Endothelial cell of umbilical vein (primary cell): ENCODE measurements around the gene ABLIM1. TPM values are rescaled to one million over a fixed set of nuclear protein-coding genes. Genes with fewer than 3 reads are reported as not detected.

Source experiments
- BruUV-seq: library from RNA; stranded (reverse); fragments of 400-500 nt; replicated peaks from 2 replicates; lab custom pipeline; 2021; lab: Mats Ljungman, UMichigan
- CTCF ChIA-PET: fragments of 300-600, 350-600 bp; sonication (Branson Sonifier 250); formaldehyde crosslinking; loops from one replicate; lab custom pipeline; 2021; ENCODE audit warnings: antibody characterized with exemption, inconsistent platforms; lab: Charles Lee
- POLR2A ChIA-PET: fragments of 300-600, 350-600 bp; sonication (Branson Sonifier 250); formaldehyde crosslinking; loops from one replicate; lab custom pipeline; 2021; ENCODE audit warnings: antibody characterized with exemption, inconsistent platforms; lab: Charles Lee
- DNase-seq: peaks from one replicate; pipeline ENCODE4 v3.0.0-alpha.2; 2011; ENCODE audit warnings: low read depth, low spot score
- FAIRE-seq: peaks from 2 replicates; lab custom pipeline; 2011; peaks lifted over from hg19 to GRCh38; lab: Jason Lieb, UNC
- H2AFZ ChIP-seq: 2 replicates; pipeline ENCODE4 v1.6.0; 2012; ENCODE audit warnings: low read depth, low read length, control low read depth, inconsistent platforms
- H3K27ac ChIP-seq: 2 replicates; pipeline ENCODE4 v1.5.1; 2011; ENCODE audit warnings: low read depth, mild to moderate bottlenecking, control low read depth, low read length, moderate library complexity; ENCODE audit not compliant: insufficient read depth
- H3K27me3 ChIP-seq, 2 experiments: 2 replicates each; pipeline versions ENCODE4 v1.6.0 to v1.6.1; 2011; ENCODE audit warnings: low read length in 2 of 2, mixed read lengths in 1 of 2; ENCODE audit not compliant: control insufficient read depth in 2 of 2, insufficient read depth in 2 of 2
- H3K36me3 ChIP-seq, 2 experiments: 2 replicates in 1 of 2; 3 replicates in 1 of 2; pipeline ENCODE4 v1.5.1; 2011; ENCODE audit warnings: low read length in 2 of 2, mild to moderate bottlenecking in 1 of 2, moderate library complexity in 1 of 2; ENCODE audit not compliant: control insufficient read depth in 2 of 2, insufficient read depth in 2 of 2; ENCODE audit errors: extremely low read depth in 1 of 2
- H3K4me1 ChIP-seq: 3 replicates; pipeline ENCODE4 v1.5.1; 2011; ENCODE audit warnings: mild to moderate bottlenecking, low read length; ENCODE audit not compliant: control insufficient read depth, insufficient read depth; ENCODE audit errors: extremely low read depth
- H3K4me2 ChIP-seq: 2 replicates; pipeline ENCODE4 v1.6.1; 2011; ENCODE audit warnings: low read length, control low read depth, mixed read lengths; ENCODE audit not compliant: insufficient read depth
- H3K4me3 ChIP-seq, 3 experiments: fragments of 200-600 bp in 1 of 3; sonication (generic), shearing (Covaris generic) in 1 of 3; replicated peaks in 1 of 3; 2 replicates each; pipeline ENCODE4 v1.5.1; 2011 to 2016; ENCODE audit warnings: control low read depth in 3 of 3, low read length in 3 of 3, mild to moderate bottlenecking in 2 of 3, inconsistent platforms in 1 of 3, low read depth in 1 of 3, moderate library complexity in 1 of 3; ENCODE audit not compliant: insufficient read depth in 1 of 3
- H3K79me2 ChIP-seq: 2 replicates; pipeline ENCODE4 v1.6.0; 2012; ENCODE audit warnings: low read length, inconsistent platforms; ENCODE audit not compliant: control insufficient read depth, insufficient read depth
- H3K9ac ChIP-seq: replicated peaks from 2 replicates; pipeline ENCODE3; 2011; ENCODE audit warnings: low read length, control low read depth; ENCODE audit not compliant: insufficient read depth; ENCODE audit errors: extremely low read depth
- H3K9me1 ChIP-seq: replicated peaks from 3 replicates; pipeline ENCODE4 v1.6.0; 2011; ENCODE audit warnings: mild to moderate bottlenecking, low read length; ENCODE audit not compliant: control insufficient read depth, insufficient read depth; ENCODE audit errors: extremely low read depth
- H3K9me3 ChIP-seq: replicated peaks from 2 replicates; pipeline ENCODE4 v1.5.1; 2012; ENCODE audit warnings: low read length, inconsistent platforms; ENCODE audit not compliant: control insufficient read depth, insufficient read depth
- H4K20me1 ChIP-seq: replicated peaks from 2 replicates; pipeline ENCODE3; 2011; ENCODE audit warnings: mild to moderate bottlenecking, low read length; ENCODE audit not compliant: control insufficient read depth, insufficient read depth; ENCODE audit errors: extremely low read depth
- CTCF ChIP-seq, 2 donors: IDR thresholded peaks; 1 replicate in 1 of 2; 2 replicates in 1 of 2; pipeline ENCODE4 v1.5.1; 2011; ENCODE audit warnings: low read length in 2 of 2, mild to moderate bottlenecking in 2 of 2, moderate library complexity in 2 of 2, control low read depth in 1 of 2, inconsistent platforms in 1 of 2, low read depth in 1 of 2; ENCODE audit not compliant: insufficient read depth in 1 of 2; ENCODE audit errors: extremely low read depth in 1 of 2
- FOS ChIP-seq: IDR thresholded peaks from 2 replicates; pipeline ENCODE4 v1.6.1; 2011; ENCODE audit warnings: mild to moderate bottlenecking, low read length, moderate library complexity, borderline replicate concordance; ENCODE audit not compliant: insufficient read depth
- MYC ChIP-seq: IDR thresholded peaks from one replicate; pipeline ENCODE4 v1.6.1; 2011; ENCODE audit warnings: mild to moderate bottlenecking, low read depth, low read length
- POLR2A ChIP-seq: IDR thresholded peaks from 2 replicates; pipeline ENCODE4 v1.6.1; 2012; ENCODE audit warnings: low read depth, mild to moderate bottlenecking, control low read depth, low read length
- POLR2AphosphoS5 ChIP-seq: IDR thresholded peaks from 2 replicates; pipeline ENCODE4 v1.6.1; 2012; ENCODE audit warnings: low read depth, mild to moderate bottlenecking, control low read depth, low read length, moderate library complexity; ENCODE audit not compliant: insufficient read depth
- dilution Hi-C: fragments of 300-500 bp; cut with MboI; formaldehyde crosslinking; loops from one replicate; pipeline ENCODE4 v1.15.0; 2019; ENCODE audit warnings: low sequenced_read_pairs; ENCODE audit not compliant: extremely low pct_ligation_motif_present
- intact Hi-C: fragments of 100-400 bp; cut with micrococcal nuclease; formaldehyde crosslinking; loops from one replicate; pipeline ENCODE4 v1.10.0; 2022
- polyA plus RNA-seq, 4 experiments: library from polyadenylated mRNA; depleted of rRNA in 3 of 4; stranded (reverse) in 3 of 4; unstranded in 1 of 4; fragments of >200 nt; gene quantifications; 2 replicates each; pipeline versions ENCODE4 v1.2.1 to v1.2.3, GENCODE V29; 2011 to 2012; ENCODE audit warnings: missing spikeins in 1 of 4
- total RNA-seq: library from RNA; stranded (reverse); gene quantifications from 2 replicates; pipeline ENCODE4 v1.2.3, GENCODE V29; 2021

ABLIM1 gene
- total and polyA plus RNA-seq, 2 donors (not counting 3 experiments of a cell fraction or from before 2014, with no cell fraction given): 128 to 235 TPM

DNA sequence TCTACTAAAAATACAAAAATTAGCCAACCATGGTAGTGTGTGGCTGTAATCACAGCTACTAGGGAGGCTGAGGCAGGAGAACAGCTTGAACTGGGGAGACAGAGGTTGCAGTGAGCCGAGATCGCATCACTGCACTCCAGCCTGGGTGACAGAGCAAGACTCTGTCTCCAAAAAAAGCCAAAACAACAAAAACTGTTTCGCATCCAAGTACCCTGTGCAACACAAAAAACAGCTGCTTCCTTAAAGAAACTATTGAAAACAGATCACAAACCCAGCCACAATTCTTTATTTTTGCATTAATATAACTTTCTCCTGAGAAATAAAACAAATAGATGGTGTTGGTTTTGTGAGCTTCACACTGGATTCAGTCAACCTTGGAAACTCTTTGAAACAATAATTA is 141.7 kb downstream of the ABLIM1 start:
- POLR2A ChIA-PET: no interaction called here
- CTCF ChIA-PET: interaction anchor here (1.1 to 2.2 kb wide), 4 partner anchors 10 to 212 kb away, joined by 3 to 8 read pairs (median 4); no protein-coding TSS in a partner anchor
- no TSS peak for BruUV-seq

More for the DNA sequence above, 141.7 kb downstream of the ABLIM1 start:
- Histone ChIP-seq H3K9ac (no peak overlapping the region), H3K4me1 (peaks cover 2% of the 10 kb centered on the region), H3K4me2 (no peak overlapping the region), H3K27ac (no peak overlapping the region), H3K4me3 (no peak overlapping the region), H3K9me1 (no peaks in the 10 kb centered on the region), H2AFZ (no peak overlapping the region), H3K27me3 (no peaks in the 10 kb centered on the region), H3K79me2 (no peaks in the 10 kb centered on the region), H3K9me3 (no peaks in the 10 kb centered on the region), H3K36me3 (peaks cover 0 to 4% of the 10 kb centered on the region in 2 experiments), H4K20me1 (no peaks in the 10 kb centered on the region)
- FAIRE-seq: no peak
- TF ChIP-seq MYC: no peak
- TF ChIP-seq POLR2A: no peak
- TF ChIP-seq POLR2AphosphoS5: no peak
- TF ChIP-seq CTCF (IDR thresholded peaks at IDR 0.05; ENCODE audit: extremely low read depth in 1 of 2, insufficient read depth in 1 of 2, low read depth in 1 of 2, low read length in 2 of 2): no peak
- TF ChIP-seq FOS: no peak
- dilution Hi-C loops (no loop called here), intact Hi-C loops (no loop called here)
- no peak for DNase-seq
